K562 (cell line): ENCODE data around the gene MRTFB. TPM values are rescaled to one million over a fixed set of nuclear protein-coding genes. Genes with fewer than 3 reads are reported as not detected.

Source experiments
- ATAC-seq: fragments of 200-7000 bp; cut with Tn5 transposase; 3 replicates; pipeline ENCODE4 v1.9.1; 2020; ENCODE audit warnings: moderate library complexity
- BruUV-seq: library from RNA; stranded (reverse); fragments of 400-500 nt; replicated peaks from 2 replicates; lab custom pipeline; 2021; lab: Mats Ljungman, UMichigan
- CTCF ChIA-PET: fragments of 300-600 bp; formaldehyde crosslinking; extraction: SDS; loops from one replicate; lab custom pipeline; 2021; ENCODE audit warnings: low intra/inter-chr PET ratio; lab: Yijun Ruan, JAX
- POLR2A ChIA-PET: fragments of 300-600, 350-650 bp; sonication (Branson Sonifier 250); formaldehyde crosslinking; extraction: SDS; loops from one replicate; lab custom pipeline; 2021; ENCODE audit warnings: antibody characterized with exemption, inconsistent platforms; lab: Yijun Ruan, JAX
- DNase-seq, 4 experiments: peaks; one replicate each; pipeline versions ENCODE4 v3.0.0 to v3.0.0-alpha.2; 2011 to 2018; ENCODE audit warnings: low spot score in 3 of 4, mixed read lengths in 3 of 4; ENCODE audit errors: extremely low read depth in 1 of 4
- FAIRE-seq: peaks from 2 replicates; lab custom pipeline; 2011; peaks lifted over from hg19 to GRCh38; lab: Jason Lieb, UNC
- H2AFZ ChIP-seq: 2 replicates; pipeline ENCODE4 v1.6.0; 2011; ENCODE audit warnings: low read depth, low read length, control low read depth, inconsistent platforms
- H3K27ac ChIP-seq: fragments of 200-600 bp; 3 replicates; pipeline ENCODE4 v1.8.0; 2011; ENCODE audit warnings: low read depth, mild to moderate bottlenecking, control low read depth, inconsistent platforms, low read length, moderate library complexity, mixed read lengths; ENCODE audit errors: extremely low read depth
- H3K27me3 ChIP-seq, 2 experiments: fragments of 300-600 bp in 1 of 2; 2 replicates in 1 of 2; 3 replicates in 1 of 2; pipeline versions ENCODE4 v1.6.0 to v1.8.0; 2011; ENCODE audit warnings: inconsistent platforms in 2 of 2, low read length in 2 of 2, mild to moderate bottlenecking in 1 of 2, mixed read lengths in 1 of 2, moderate library complexity in 1 of 2; ENCODE audit not compliant: control insufficient read depth in 2 of 2, insufficient read depth in 2 of 2
- H3K36me3 ChIP-seq: fragments of 300-600 bp; 3 replicates; pipeline ENCODE4 v1.8.0; 2011; ENCODE audit warnings: mild to moderate bottlenecking, low read length, inconsistent platforms; ENCODE audit not compliant: control insufficient read depth, insufficient read depth
- H3K4me1 ChIP-seq, 2 experiments: fragments of 200-600 bp in 1 of 2; replicated peaks in 1 of 2; 2 replicates in 1 of 2; 3 replicates in 1 of 2; pipeline versions ENCODE4 v1.5.1 to v1.8.0; 2011; ENCODE audit warnings: inconsistent platforms in 2 of 2, low read length in 2 of 2, mild to moderate bottlenecking in 1 of 2, mixed read lengths in 1 of 2, moderate library complexity in 1 of 2; ENCODE audit not compliant: control insufficient read depth in 2 of 2, insufficient read depth in 2 of 2
- H3K4me2 ChIP-seq: 2 replicates; pipeline ENCODE4 v1.6.1; 2011; ENCODE audit warnings: low read length, control low read depth, inconsistent platforms, mixed read lengths; ENCODE audit not compliant: insufficient read depth
- H3K4me3 ChIP-seq: fragments of 200-600 bp; sonication (generic), shearing (Covaris generic); 2 replicates; pipeline ENCODE4 v1.5.1; 2016; ENCODE audit warnings: control low read depth, inconsistent platforms
- H3K79me2 ChIP-seq: fragments of 200-600 bp; 3 replicates; pipeline ENCODE4 v1.8.0; 2011; ENCODE audit warnings: low read length, inconsistent platforms; ENCODE audit not compliant: control insufficient read depth, insufficient read depth
- H3K9ac ChIP-seq, 2 experiments: 2 replicates each; pipeline versions ENCODE4 v1.6.0 to v1.6.1; 2011; ENCODE audit warnings: low read depth in 2 of 2, low read length in 2 of 2, control low read depth in 1 of 2, inconsistent platforms in 1 of 2, mild to moderate bottlenecking in 1 of 2, mixed read lengths in 1 of 2; ENCODE audit not compliant: insufficient read depth in 1 of 2
- H3K9me1 ChIP-seq: one replicate; pipeline ENCODE4 v1.6.0; 2011; ENCODE audit warnings: inconsistent platforms, mild to moderate bottlenecking, low read length, moderate library complexity; ENCODE audit not compliant: control insufficient read depth, insufficient read depth
- H3K9me3 ChIP-seq: replicated peaks from 2 replicates; pipeline ENCODE4 v1.5.1; 2011; ENCODE audit warnings: low read depth, low read length, inconsistent platforms; ENCODE audit not compliant: control insufficient read depth, insufficient read depth
- H4K20me1 ChIP-seq: replicated peaks from 2 replicates; pipeline ENCODE4 v1.6.1; 2011; ENCODE audit warnings: low read length, inconsistent platforms, mixed read lengths; ENCODE audit not compliant: control insufficient read depth, insufficient read depth
- ERF ChIP-seq: fragments of 450-650 bp; formaldehyde crosslinking; IDR thresholded peaks from 2 replicates; pipeline ENCODE4 v1.4.0; 2020; ENCODE audit warnings: mild to moderate bottlenecking, mixed read lengths
- NCOA4 ChIP-seq: fragments of 450-650 bp; IDR thresholded peaks from 2 replicates; pipeline ENCODE4 v1.6.1; 2018; ENCODE audit warnings: mild to moderate bottlenecking; ENCODE audit not compliant: partially characterized antibody
- SMARCC2 ChIP-seq: fragments of 450-650 bp; IDR thresholded peaks from 2 replicates; pipeline ENCODE4 v1.6.1; 2017; ENCODE audit warnings: antibody characterized with exemption, moderate library complexity, mild to moderate bottlenecking, low read depth
- WGBS: fragments of 100-300 bp; shearing (Covaris generic); methylation state at CpG from one replicate; pipeline ENCODE4 v1.1.6; 2016; ENCODE audit warnings: low coverage, mixed read lengths; ENCODE audit not compliant: insufficient coverage; ENCODE audit errors: missing lambda C conversion rate; 5-methylcytosine and 5-hydroxymethylcytosine counted together
- in situ Hi-C: fragments of 300-500 bp; cut with MboI; formaldehyde crosslinking; loops from 4 replicates; pipeline ENCODE4 v1.15.0; 2018; ENCODE audit warnings: inconsistent platforms, mixed read lengths
- intact Hi-C: fragments of 100-400 bp; cut with micrococcal nuclease; formaldehyde crosslinking; loops from 2 replicates; pipeline ENCODE4 v1.14.2; 2022
- polyA plus RNA-seq, 8 experiments: library from polyadenylated mRNA; depleted of rRNA in 4 of 8; stranded (reverse) in 5 of 8; unstranded in 3 of 8; fragments of >200 nt; fragmentation: Nextera tagmentation in 2 of 8; fragmentation: Illumina TruSeq in 1 of 8; extraction: Ambion mirVana in 2 of 8; extraction: Trizol in 1 of 8; gene quantifications; 2 replicates each; pipeline versions ENCODE4 v1.2.1 to v1.2.3, GENCODE V29; 2011 to 2014; ENCODE audit warnings: inconsistent platforms in 1 of 8, missing spikeins in 1 of 8
- total RNA-seq, 7 experiments: library from RNA; depleted of rRNA in 6 of 7; stranded (reverse); fragments of >200 nt in 6 of 7; fragmentation: Illumina TruSeq in 2 of 7; extraction: Trizol in 2 of 7; gene quantifications; 2 replicates each; pipeline versions ENCODE4 v1.2.1 to v1.2.3, GENCODE V29; 2011 to 2021; ENCODE audit warnings: low replicate concordance in 1 of 7
- TF ChIP-seq, protein P1 (sequence below): fragments of 450-650 bp; IDR thresholded peaks from 2 replicates; pipeline ENCODE4 v1.6.1; 2016

MRTFB gene
- total and polyA plus RNA-seq, 9 of the 15 experiments (the other 6 are each of a cell fraction or from before 2014, with no cell fraction given), result 2.2 to 12.7 (median 7.0) TPM

DNA sequence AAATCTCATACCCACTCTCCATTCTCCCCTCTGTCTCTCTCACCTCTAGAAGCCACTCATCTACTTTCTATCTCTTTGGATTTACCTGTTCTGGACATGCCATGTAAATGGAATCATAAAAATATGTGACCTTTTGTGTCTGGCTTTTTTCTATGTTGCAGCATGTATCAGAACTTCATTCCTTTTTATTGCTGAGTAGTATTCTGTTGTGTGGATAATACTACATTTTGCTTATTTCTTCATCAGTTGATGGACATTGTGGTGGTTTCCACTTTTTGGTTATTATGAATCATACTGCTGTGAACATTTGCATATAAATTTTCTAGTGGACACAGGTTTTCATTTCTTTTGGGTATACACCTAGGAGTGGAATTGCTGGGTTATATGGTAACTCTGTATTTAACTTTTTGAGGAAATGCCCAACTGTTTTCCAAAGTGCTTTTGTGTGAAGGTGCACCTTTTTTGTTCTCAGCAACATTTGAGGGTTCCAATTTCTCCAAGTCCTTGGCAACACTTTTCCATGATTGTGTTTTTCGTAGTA is 18.2 kb downstream of the MRTFB start:
- TF ChIP-seq, protein P1, sequence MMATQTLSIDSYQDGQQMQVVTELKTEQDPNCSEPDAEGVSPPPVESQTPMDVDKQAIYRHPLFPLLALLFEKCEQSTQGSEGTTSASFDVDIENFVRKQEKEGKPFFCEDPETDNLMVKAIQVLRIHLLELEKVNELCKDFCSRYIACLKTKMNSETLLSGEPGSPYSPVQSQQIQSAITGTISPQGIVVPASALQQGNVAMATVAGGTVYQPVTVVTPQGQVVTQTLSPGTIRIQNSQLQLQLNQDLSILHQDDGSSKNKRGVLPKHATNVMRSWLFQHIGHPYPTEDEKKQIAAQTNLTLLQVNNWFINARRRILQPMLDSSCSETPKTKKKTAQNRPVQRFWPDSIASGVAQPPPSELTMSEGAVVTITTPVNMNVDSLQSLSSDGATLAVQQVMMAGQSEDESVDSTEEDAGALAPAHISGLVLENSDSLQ, result no peak
- TF ChIP-seq SMARCC2, result no peak
- no peak for FAIRE-seq
- in situ Hi-C loops (no loop called here), intact Hi-C loops (no loop called here)
- Histone ChIP-seq H3K79me2 (peaks cover 12% of the 10 kb centered on the region; the same call in 2 of the 3 replicates), H3K4me3 (no peak overlapping the region), H2AFZ (no peak overlapping the region), H3K9me1 (no peaks in the 10 kb centered on the region), H3K27ac (no peak overlapping the region), H3K4me1 (no peaks in the 10 kb centered on the region; a peak in 1 of 5 replicates), H3K9ac (no peak overlapping the region), H4K20me1 (no peaks in the 10 kb centered on the region), H3K9me3 (no peaks in the 10 kb centered on the region), H3K36me3 (no peaks in the 10 kb centered on the region), H3K4me2 (no peak overlapping the region), H3K27me3 (no peaks in the 10 kb centered on the region)
- ChIA-PET CTCF (no interaction called here), POLR2A (no interaction called here)
- WGBS, result 61% methylated on average over 1 of the region's 1 CpG
- no peak for ATAC-seq
- DNase-seq, result no peak
- BruUV-seq, result no TSS peak

DNA sequence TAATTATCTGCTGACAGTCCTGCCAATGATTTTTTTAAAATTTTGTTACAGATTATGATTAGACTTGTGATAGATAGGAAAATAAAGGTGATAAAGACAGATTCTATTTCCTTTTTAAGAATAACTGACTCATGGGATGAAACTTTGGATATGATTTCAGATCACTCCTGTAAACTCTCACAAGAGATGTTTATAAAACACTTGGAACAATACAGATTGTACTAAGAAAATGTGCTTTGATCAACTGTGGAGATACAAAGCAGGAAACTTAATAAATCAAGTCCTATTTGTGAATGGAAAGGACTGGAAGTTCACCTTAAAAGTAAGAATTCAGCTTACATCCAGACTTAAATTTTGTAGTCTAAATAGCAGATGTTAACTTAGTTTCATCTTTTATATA is 21.4 kb downstream of the MRTFB start:
- no peak overlapping the region for H3K27ac ChIP-seq
- no peak overlapping the region for H3K4me3 ChIP-seq
- in situ Hi-C loops (no loop called here), intact Hi-C loops (no loop called here)
- H3K27me3 ChIP-seq, result no peaks in the 10 kb centered on the region
- DNase-seq (no peak), FAIRE-seq (no peak), ATAC-seq (no peak)
- H3K36me3 ChIP-seq, result no peaks in the 10 kb centered on the region
- no peaks in the 10 kb centered on the region for H3K79me2 ChIP-seq
- no peak overlapping the region for H2AFZ ChIP-seq
- H3K9me1 ChIP-seq, result no peaks in the 10 kb centered on the region
- H3K9ac ChIP-seq, result no peak overlapping the region
- BruUV-seq, result no TSS peak
- TF ChIP-seq NCOA4, result no peak
- no peak for TF ChIP-seq ERF (CRISPR knock-in tag)
- 0 out of 2 replicates have a peak, but pooled peaks cover 5% of the 10 kb centered on the region for H4K20me1 ChIP-seq
- H3K9me3 ChIP-seq, result no peaks in the 10 kb centered on the region
- ChIA-PET POLR2A (interaction anchor here (1.1 kb wide), 1 partner anchor 54 kb away, joined by 3 read pairs; no protein-coding TSS in a partner anchor), CTCF (interaction anchor here (0.7 kb wide), 1 partner anchor 405 kb away, joined by 3 read pairs; no protein-coding TSS in a partner anchor)
- no peaks in the 10 kb centered on the region for H3K4me1 ChIP-seq
- H3K4me2 ChIP-seq, result no peak overlapping the region
